ENCODE results near the gene ECT2L. TPM values are rescaled to one million over a fixed set of nuclear protein-coding genes. Genes with fewer than 3 reads are reported as not detected.

ECT2L gene
- total RNA-seq, 1 experiment from 2014 or later, result not detected

GRCh38 chr6:138863321-138863720 is 67.4 kb downstream of the ECT2L start:
- Histone ChIP-seq H3K36me3 (ENCODE audit: control insufficient read depth in 1 of 2, insufficient read depth in 2 of 2, low read length in 2 of 2) (no peaks in the 10 kb centered on the region), H3K79me2 (ENCODE audit: insufficient read depth, low read length) (no peaks in the 10 kb centered on the region), H3K4me1 (ENCODE audit: control insufficient read depth in 1 of 2, insufficient read depth in 2 of 2, low read length in 2 of 2) (no peaks in the 10 kb centered on the region), H3K9ac (ENCODE audit: low read length) (no peak overlapping the region), H3K27me3 (ENCODE audit: insufficient read depth, low read length) (no peaks in the 10 kb centered on the region), H3K4me2 (ENCODE audit: low read length) (no peak overlapping the region), H3K9me2 (ENCODE audit: insufficient read depth) (no peaks in the 10 kb centered on the region), H2AFZ (ENCODE audit: low read depth, low read length, poor library complexity, severe bottlenecking) (no peak overlapping the region), H3K27ac (ENCODE audit: low read depth, low read length) (no peak overlapping the region), H3K4me3 (replicated peaks in 1 of 2; ENCODE audit: low read depth in 1 of 2, low read length in 2 of 2) (no peak overlapping the region), H3K9me3 (ENCODE audit: control insufficient read depth in 1 of 2, insufficient read depth in 1 of 2, low read depth in 1 of 2, low read length in 2 of 2) (no peaks in the 10 kb centered on the region), H4K20me1 (ENCODE audit: insufficient read depth) (no peaks in the 10 kb centered on the region)
- BruUV-seq (replicated peaks), result no TSS peak
- ATAC-seq (no peak), DNase-seq (ENCODE audit: low read depth, low spot score) (no peak)
- TF ChIP-seq EGR1 (IDR thresholded peaks at IDR 0.05; ENCODE audit: low read depth), result no peak
- TF ChIP-seq RAD21 (IDR thresholded peaks at IDR 0.05; ENCODE audit: low read depth), result no peak
- no peak for TF ChIP-seq JUND (IDR thresholded peaks at IDR 0.05)
- TF ChIP-seq YY1 (IDR thresholded peaks at IDR 0.05; ENCODE audit: extremely low read depth, insufficient replicate concordance, low read depth, low read length), result no peak
- no peak for TF ChIP-seq SRF (IDR thresholded peaks at IDR 0.05; ENCODE audit: low read depth)
- TF ChIP-seq, protein P1, sequence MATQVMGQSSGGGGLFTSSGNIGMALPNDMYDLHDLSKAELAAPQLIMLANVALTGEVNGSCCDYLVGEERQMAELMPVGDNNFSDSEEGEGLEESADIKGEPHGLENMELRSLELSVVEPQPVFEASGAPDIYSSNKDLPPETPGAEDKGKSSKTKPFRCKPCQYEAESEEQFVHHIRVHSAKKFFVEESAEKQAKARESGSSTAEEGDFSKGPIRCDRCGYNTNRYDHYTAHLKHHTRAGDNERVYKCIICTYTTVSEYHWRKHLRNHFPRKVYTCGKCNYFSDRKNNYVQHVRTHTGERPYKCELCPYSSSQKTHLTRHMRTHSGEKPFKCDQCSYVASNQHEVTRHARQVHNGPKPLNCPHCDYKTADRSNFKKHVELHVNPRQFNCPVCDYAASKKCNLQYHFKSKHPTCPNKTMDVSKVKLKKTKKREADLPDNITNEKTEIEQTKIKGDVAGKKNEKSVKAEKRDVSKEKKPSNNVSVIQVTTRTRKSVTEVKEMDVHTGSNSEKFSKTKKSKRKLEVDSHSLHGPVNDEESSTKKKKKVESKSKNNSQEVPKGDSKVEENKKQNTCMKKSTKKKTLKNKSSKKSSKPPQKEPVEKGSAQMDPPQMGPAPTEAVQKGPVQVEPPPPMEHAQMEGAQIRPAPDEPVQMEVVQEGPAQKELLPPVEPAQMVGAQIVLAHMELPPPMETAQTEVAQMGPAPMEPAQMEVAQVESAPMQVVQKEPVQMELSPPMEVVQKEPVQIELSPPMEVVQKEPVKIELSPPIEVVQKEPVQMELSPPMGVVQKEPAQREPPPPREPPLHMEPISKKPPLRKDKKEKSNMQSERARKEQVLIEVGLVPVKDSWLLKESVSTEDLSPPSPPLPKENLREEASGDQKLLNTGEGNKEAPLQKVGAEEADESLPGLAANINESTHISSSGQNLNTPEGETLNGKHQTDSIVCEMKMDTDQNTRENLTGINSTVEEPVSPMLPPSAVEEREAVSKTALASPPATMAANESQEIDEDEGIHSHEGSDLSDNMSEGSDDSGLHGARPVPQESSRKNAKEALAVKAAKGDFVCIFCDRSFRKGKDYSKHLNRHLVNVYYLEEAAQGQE (IDR thresholded peaks at IDR 0.05; ENCODE audit: low read depth), result no peak
- TF ChIP-seq CTCF (IDR thresholded peaks at IDR 0.05 in 2 of 3, conservative IDR thresholded peaks at IDR 0.05 in 1 of 3; ENCODE audit: borderline replicate concordance in 1 of 3, insufficient read depth in 1 of 3, low read depth in 2 of 3, low read length in 2 of 3), result no peak
- TF ChIP-seq, protein P2, sequence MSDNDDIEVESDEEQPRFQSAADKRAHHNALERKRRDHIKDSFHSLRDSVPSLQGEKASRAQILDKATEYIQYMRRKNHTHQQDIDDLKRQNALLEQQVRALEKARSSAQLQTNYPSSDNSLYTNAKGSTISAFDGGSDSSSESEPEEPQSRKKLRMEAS (IDR thresholded peaks at IDR 0.05), result no peak
- TF ChIP-seq POLR2A (IDR thresholded peaks at IDR 0.05; ENCODE audit: borderline replicate concordance, extremely low read depth, insufficient read depth, insufficient read length), result no peak
- TF ChIP-seq SP1 (IDR thresholded peaks at IDR 0.05; ENCODE audit: low read depth), result no peak
- no peak for TF ChIP-seq ZNF274 (IDR thresholded peaks at IDR 0.05; ENCODE audit: low read depth, low read length)
- TF ChIP-seq ZFX (IDR thresholded peaks at IDR 0.05), result no peak
- TF ChIP-seq ATF3 (IDR thresholded peaks at IDR 0.05), result no peak
- TF ChIP-seq FOSL1 (IDR thresholded peaks at IDR 0.05; ENCODE audit: low read depth), result no peak
- TF ChIP-seq CEBPB (IDR thresholded peaks at IDR 0.05; ENCODE audit: low read depth), result no peak
- TF ChIP-seq EZH2phosphoT487 (IDR thresholded peaks at IDR 0.05; ENCODE audit: borderline replicate concordance), result no peak
- RAD21 ChIA-PET (ENCODE audit: low non-redundant PET in 1 of 2, low total read pairs in 2 of 2, uncharacterized antibody in 2 of 2, unreplicated experiment in 2 of 2), result no interaction called here
- CTCF ChIA-PET, result no interaction called here
- POLR2A ChIA-PET, result no interaction called here
- intact Hi-C loops (cut with micrococcal nuclease), result no loop called here
